Activated gamma-delta T cell treated with anti-CD3 and anti-CD28 coated beads, Interleukin-2, amount 50 U/mL, for 16 hours (primary cell): ENCODE measurements around the gene SAMHD1.
"Not testable (repeated sequence)": the region's sequence is repeated elsewhere in the genome, so short reads cannot be mapped to it uniquely, and the experiment has no call there.

Experiments used
- DNase-seq: peaks from one replicate; pipeline ENCODE4 v3.0.0-alpha.2; 2020; ENCODE audit warnings: low read depth

SAMHD1 gene

DNA sequence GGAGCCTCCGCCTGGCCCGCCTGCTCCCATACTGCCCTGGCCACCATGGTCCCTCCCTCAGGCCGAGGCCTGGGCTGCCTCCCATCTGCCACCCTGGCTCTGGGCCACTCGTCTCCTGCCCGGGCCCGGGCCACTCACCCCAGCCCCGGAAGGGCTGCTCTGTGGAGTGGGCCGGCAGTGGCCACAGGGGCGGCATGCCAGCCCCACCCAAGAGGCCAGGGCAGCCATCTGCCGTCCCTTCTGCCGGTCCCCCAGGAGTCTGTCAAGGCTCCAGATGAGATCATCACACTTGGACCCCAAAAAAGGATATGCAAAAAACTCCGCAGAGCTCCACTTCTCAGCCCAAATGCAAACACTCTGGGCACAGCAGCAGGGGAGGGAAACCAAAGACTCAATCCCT, 99.3 kb downstream of the SAMHD1 start:
- DNase-seq, result no peak

DNA sequence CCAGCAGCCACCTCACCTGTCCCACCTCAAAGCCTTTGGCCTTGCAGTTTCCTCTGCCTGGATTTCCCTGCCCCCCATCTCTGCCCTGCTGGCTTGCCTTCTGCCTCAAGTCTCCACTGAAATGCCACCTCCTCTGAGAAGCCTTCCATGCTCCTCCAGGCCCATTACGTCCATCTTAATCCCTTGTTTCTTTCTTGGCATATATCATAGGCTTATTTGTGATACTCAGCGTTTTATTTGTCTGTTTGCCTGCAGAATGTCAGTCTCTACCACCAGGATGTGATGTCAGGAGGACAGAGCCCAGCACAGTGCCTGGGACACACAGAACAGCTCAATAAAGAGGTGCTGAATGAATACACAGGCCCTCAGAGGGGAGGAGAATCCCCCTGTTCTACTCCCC, 100.0 kb downstream of the SAMHD1 start:
- DNase-seq, result no peak

DNA sequence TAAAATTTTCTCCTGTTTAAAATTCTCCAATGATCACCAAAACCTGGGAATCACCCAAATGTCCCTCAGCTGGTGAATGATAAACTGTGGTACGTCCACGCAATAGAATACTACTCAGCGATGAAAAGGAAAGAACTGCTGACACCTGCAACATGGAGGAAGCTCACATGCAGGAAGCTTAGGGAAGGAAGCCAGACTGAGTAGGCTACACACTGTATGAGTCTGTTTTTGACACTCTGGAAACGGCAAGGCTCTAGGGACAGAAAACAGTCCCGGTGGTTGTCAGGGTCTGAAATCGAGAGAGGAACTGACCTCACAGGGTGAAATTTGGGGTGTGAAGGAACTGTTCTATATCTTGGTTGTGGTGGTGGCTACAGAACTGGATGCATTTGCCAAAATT, 100.7 kb downstream of the SAMHD1 start:
- no peak for DNase-seq

DNA sequence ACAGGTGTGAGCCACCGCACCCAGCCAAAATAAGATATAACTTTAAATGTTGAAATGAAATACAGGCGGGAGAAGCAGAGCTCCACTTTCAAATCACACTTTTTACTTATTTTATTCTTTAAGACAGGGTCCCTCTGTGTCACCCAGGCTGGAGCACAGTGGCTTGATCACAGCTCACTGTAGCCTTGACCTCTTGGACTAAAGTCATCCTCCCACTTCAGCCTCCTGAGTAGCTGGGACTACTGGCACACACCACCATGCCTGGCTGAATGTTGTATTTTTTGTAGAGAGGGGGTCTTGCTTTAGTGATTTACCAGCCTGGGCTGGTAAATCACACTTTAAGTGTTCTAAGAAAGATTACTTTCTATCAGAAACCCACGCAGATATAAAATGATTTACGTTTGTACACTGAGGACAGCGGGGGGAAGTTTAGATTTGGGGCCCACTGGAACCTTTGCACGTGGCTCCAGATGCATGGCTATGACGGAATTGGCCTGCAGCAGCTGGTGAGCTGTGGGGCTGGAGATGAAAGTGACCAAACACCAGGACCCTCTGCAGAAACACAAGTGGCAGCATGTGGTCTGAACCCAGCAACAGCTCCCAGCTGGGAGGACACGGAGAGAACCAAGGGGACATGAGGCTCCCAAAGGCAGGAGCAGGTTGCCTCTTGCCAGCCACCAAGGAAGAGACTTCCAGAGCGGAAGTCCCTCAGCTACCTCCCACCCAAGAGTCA, 102.0 kb downstream of the SAMHD1 start:
- no peak for DNase-seq

DNA sequence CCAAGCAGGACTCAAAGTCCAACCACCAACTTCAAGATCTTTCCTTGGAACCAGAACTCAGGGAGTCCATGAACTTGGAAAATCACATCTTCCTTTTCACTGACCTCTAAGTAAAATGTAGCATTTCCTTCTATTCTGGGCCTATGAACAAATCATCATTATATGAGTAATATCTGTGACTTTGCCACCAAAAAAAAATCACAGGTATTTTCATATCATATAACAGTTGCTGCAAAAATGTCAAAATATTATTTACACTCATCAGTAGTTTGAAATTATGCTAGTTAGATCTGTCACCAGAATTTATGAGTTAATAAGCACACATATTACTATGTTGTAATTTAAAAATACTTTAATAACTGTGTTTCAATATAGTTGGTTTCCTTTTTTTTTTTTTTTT, 102.8 kb downstream of the SAMHD1 start:
- DNase-seq, result no peak

DNA sequence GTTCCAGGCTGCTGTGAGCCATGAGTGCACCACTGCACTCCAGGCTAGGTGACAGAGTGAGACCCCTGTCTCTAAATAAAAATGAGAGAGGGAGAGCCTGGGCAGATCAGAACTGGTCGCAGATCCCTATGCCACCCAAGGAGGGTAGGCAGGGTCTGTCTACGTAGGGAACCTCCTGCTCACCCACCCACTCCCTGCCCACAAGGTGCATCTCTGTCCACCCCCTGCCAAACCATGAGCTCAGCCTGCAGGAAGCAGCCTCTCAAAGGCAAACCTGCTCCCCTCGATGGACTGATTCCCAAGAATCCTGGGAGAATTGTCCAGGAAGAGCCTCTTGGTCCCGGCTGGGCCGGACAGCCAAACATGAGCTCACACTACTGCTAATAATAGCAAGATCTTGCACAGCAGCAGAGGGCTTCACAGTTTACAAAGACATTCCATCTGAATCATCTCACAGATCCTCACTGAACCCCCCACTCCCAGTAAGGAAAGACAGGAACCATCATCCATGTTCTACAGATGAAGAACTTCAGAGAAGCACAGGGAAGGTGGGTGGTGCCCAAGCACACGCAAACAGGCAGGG, 103.3 kb downstream of the SAMHD1 start:
- DNase-seq, result no peak

DNA sequence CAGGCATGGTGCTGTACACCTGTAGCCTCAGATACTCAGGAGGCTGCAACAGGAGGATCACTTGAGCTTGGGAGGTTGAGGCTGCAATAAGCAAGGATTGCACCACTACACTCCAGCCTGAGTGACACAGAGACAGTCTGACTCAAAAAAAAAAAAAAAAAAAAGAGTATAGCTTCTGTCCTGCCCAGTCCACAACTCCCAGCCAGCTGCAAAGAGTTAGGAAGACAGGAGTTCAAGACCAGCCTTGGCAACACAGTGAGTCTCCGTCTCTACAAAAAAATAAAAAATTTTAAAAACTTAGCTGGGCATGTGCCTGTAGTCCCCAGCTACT, 103.8 kb downstream of the SAMHD1 start:
- no peak for DNase-seq

DNA sequence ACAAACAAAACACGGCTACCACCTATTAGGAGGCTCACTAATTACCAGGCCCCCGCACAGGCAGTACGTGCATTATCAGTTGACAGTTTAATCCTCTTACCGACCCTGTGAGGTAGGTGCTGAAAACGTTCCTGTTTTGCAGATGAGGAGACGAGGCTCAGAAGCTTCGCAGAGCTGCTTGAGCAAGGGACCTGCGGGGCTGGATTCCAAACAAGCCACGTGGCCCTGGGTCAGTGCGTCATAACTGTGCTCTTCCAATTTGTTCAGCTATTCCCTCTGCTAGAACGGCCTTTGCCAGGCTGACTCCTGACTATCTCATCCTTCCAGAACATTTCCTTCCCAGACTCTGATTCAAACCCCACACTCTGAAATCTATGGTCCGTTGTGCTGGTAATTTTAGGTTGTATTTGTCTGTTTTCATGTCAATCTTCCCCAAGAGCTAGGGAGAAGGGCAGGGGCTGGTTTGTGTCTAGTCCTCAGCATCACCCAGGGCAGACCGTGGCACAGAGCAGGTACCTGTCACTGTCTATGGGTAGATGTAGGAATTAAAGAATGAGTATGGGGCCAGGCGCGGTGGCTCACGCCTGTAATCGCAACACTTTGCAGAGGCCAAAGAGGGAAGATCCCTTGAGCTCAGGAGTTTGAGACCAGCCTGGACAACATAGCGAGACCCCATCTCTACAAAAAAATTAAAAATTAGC, 104.3 kb downstream of the SAMHD1 start:
- no peak for DNase-seq

DNA sequence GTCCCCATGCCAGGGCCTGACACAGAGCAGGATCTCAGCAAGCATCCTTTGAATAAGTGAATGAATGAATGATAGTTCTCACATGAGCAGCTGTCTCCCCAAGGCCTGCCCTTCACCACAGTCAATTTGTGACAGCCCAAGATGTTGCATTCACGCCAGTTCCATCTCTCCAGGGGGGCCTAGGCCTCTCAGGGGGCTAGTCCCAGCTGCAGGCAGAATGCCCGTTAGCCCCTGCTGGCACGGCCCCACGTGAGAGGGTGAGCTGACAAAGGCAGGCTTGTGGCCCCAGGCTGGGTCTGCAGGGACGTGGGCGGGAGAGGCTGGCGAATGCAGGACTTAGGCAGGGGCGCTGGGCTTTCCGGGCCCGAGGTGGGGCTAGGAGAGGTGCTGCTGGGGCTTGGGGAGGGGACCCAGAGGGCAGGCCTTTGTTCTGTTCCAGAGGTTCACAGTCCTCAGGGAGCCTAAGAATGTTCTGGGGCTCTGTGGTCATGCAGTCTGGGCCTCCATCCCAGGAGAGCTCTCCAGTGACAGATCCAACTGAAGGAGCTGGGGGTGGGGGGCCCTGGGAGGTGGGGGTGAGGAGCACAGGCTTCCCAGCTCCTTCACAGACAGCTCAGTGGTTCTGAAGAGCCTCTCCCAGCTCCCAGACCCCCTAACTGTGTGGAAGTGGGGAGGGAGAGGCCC, 106.1 kb downstream of the SAMHD1 start:
- no peak for DNase-seq

DNA sequence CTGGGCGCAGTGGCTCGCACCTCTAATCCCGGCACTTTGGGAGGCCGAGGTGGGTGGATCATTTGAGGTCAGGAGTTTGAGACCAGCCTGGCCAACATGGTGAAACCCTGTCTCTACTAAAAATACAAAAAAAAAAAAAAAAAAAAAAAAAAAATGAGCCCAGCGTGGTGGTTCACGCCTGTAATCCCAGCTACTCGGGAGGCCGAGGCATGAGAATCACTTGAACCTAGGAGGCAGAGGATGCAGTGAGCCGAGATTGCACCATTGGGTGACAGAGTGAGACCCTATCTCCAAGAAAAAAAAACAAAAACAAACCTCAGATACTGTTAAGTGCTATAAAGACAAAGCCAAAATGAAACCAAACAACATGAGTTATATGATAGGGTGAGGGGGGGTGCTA, 110.5 kb downstream of the SAMHD1 start:
- DNase-seq, result not testable (repeated sequence)
